IMR-90 (cell line): ENCODE data around the gene BCL2L2. TPM values are rescaled to one million over a fixed set of nuclear protein-coding genes. Genes with fewer than 3 reads are reported as not detected.

ENCODE experiments used
- FOS ChIP-seq: fragments of 150-350 bp; IDR thresholded peaks from 2 replicates; pipeline ENCODE4 v1.6.1; 2016; ENCODE audit warnings: low read depth, low read length
- MAFK ChIP-seq: IDR thresholded peaks from 2 replicates; pipeline ENCODE4 v1.6.1; 2012; ENCODE audit warnings: low read depth, low read length, improper control_type of control experiment
- MAZ ChIP-seq: IDR thresholded peaks from 2 replicates; pipeline ENCODE4 v1.6.1; 2012; ENCODE audit warnings: low read depth, mild to moderate bottlenecking, low read length, improper control_type of control experiment, moderate library complexity, borderline replicate concordance
- NFE2L2 ChIP-seq: fragments of 150-350 bp; IDR thresholded peaks from 2 replicates; pipeline ENCODE4 v1.6.1; 2016; ENCODE audit warnings: low read depth, mild to moderate bottlenecking, low read length
- polyA plus RNA-seq, 3 experiments: library from polyadenylated mRNA; depleted of rRNA; stranded (reverse); fragments of >200 nt; gene quantifications; 2 replicates each; pipeline ENCODE4 v1.2.3, GENCODE V29; 2012; ENCODE audit warnings: low replicate concordance in 1 of 3
- total RNA-seq: library from RNA; depleted of rRNA; stranded (reverse); fragments of >200 nt; gene quantifications from 2 replicates; pipeline ENCODE4 v1.2.3, GENCODE V29; 2012

BCL2L2 gene
- total and polyA plus RNA-seq, 2 of the 4 experiments (the other 2 are of a cell fraction), result 14.5 to 40.9 TPM

DNA sequence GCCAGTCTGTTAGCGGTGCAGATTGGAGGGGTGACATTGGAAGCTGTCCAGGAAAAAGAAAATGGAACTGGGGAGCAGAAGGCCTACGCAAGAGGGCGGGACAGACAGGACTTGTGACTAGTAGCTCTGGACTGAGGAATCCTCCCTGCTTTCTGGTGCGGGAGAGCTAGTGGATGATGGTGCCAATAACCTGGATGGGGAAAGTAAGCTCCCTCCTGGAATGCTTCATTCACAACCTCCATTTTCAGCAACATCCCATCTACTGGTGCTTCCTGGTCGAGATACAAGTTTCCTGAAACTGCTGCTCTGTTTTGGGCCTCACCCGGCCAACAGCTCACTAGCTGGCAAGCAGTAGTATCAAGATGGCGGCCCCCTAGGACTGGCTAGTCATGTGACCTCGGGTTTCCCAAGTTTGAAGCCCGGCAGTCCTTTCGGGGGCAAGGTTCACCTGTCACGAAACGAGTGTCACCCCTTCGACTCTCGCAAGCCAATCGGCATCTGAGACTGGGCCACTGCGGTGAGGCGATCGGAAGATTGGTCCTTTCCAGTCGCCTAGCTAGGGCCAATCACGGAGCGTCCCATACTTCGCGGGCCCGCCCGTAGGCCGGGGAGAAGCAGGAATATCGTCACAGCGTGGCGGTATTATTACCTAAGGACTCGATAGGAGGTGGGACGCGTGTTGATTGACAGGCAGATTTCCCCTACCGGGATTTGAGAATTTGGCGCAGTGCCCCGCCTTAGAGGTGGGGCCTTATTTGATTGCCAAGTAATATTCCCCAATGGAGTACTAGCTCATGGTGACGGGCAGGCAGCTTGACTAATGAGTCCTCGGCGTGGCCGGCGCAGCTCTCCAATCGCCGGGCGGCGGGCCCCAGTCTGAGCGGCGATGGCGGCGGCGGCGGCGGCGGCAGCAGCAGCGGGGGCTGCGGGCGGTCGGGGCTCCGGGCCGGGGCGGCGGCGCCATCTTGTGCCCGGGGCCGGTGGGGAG is 14.2 kb downstream of the BCL2L2 start, which contains the start of gene PABPN1 (continued):
- no peak for TF ChIP-seq MAFK
- no peak for TF ChIP-seq MAZ
- peak; percentile 85; the same call in 1 of the 2 replicates for TF ChIP-seq FOS
- no peak for TF ChIP-seq NFE2L2
